ENCODE measurements around the gene FLT3. TPM values are rescaled to one million over a fixed set of nuclear protein-coding genes. Genes with fewer than 3 reads are reported as not detected.

FLT3 gene
- polyA plus RNA-seq, 3 donors: 2.1 to 5.3 (median 3.7) TPM

- H3K27me3 ChIP-seq (ENCODE audit: control insufficient read depth in 2 of 2, insufficient read depth in 2 of 2, low read length in 2 of 2): no peaks in the 10 kb centered on the region
- H3K36me3 Mint-ChIP-seq: peaks cover 4 to 5% of the 10 kb centered on the region in 2 donors
- TF ChIP-seq CTCF (IDR thresholded peaks at IDR 0.05): no peak
- no peaks in the 10 kb centered on the region for H3K36me3 ChIP-seq (replicated peaks in 1 of 2; ENCODE audit: control insufficient read depth in 1 of 2, insufficient read depth in 2 of 2, low read length in 2 of 2)
- H3K4me3 ChIP-seq (replicated peaks in 1 of 3; ENCODE audit: low read depth in 2 of 3, low read length in 3 of 3): no peak overlapping the region
- H3K27ac ChIP-seq (ENCODE audit: low read depth in 1 of 2, low read length in 2 of 2): no peak overlapping the region
- peak overlapping the region; percentile 29 for H2AFZ ChIP-seq (ENCODE audit: insufficient read depth, low read depth, low read length, poor library complexity, severe bottlenecking)
- H3K9me3 ChIP-seq (replicated peaks in 1 of 2; ENCODE audit: control insufficient read depth in 1 of 2, insufficient read depth in 1 of 2, low read length in 2 of 2): peaks cover 0 to 16% of the 10 kb centered on the region in 2 donors
- peaks cover 16% of the 10 kb centered on the region for H3K4me1 Mint-ChIP-seq
- DNase-seq: no peak
- 90% methylated on average over 3 of the region's 6 CpGs for WGBS (ENCODE audit: insufficient coverage)
- peaks cover 65% of the 10 kb centered on the region for H3K79me2 ChIP-seq (ENCODE audit: insufficient read depth, low read length)
- peaks cover 0 to 4% (median 0%) of the 10 kb centered on the region in 3 donors for H3K27me3 Mint-ChIP-seq (ENCODE audit: low read depth in 3 of 3)
- no peak overlapping the region for H3K4me2 ChIP-seq (replicated peaks; ENCODE audit: extremely low read depth, low read length, poor library complexity, severe bottlenecking)
- no peaks in the 10 kb centered on the region for H4K20me1 ChIP-seq (ENCODE audit: insufficient read depth, low read length)
- H3K27ac Mint-ChIP-seq: peak overlapping the region in 1 of 7 donors; percentile 44
- H3K9ac ChIP-seq (ENCODE audit: insufficient read depth, low read length, poor library complexity, severe bottlenecking): no peak overlapping the region
- intact Hi-C loops (cut with micrococcal nuclease): no loop called here
- no peak overlapping the region for H3K4me3 Mint-ChIP-seq
- H3K4me1 ChIP-seq (ENCODE audit: control insufficient read depth in 1 of 2, insufficient read depth in 2 of 2, low read length in 2 of 2): peaks cover 0 to 5% of the 10 kb centered on the region in 2 donors
- peaks cover 9 to 30% (median 17%) of the 10 kb centered on the region in 7 donors for H3K9me3 Mint-ChIP-seq
These were observed 23.1 kb downstream of the FLT3 start for GRCh38 chr13:28077231-28077630.

GRCh38 chr13:28071424-28071823, 29.0 kb downstream of the FLT3 start:
- peaks cover 22% of the 10 kb centered on the region for H3K79me2 ChIP-seq (ENCODE audit: insufficient read depth, low read length)
- no peak overlapping the region for H2AFZ ChIP-seq (ENCODE audit: insufficient read depth, low read depth, low read length, poor library complexity, severe bottlenecking)
- no peak overlapping the region for H3K9ac ChIP-seq (ENCODE audit: insufficient read depth, low read length, poor library complexity, severe bottlenecking)
- no peak for DNase-seq
- H3K4me2 ChIP-seq (replicated peaks; ENCODE audit: extremely low read depth, low read length, poor library complexity, severe bottlenecking): no peak overlapping the region
- no CpG with 5 or more reads among the region's 4 CpGs for WGBS (ENCODE audit: insufficient coverage)
- no peak overlapping the region for H3K4me3 ChIP-seq (replicated peaks in 1 of 3; ENCODE audit: low read depth in 2 of 3, low read length in 3 of 3)
- H3K27ac Mint-ChIP-seq: peak overlapping the region in 1 of 7 donors; percentile 39
- no peaks in the 10 kb centered on the region for H4K20me1 ChIP-seq (ENCODE audit: insufficient read depth, low read length)
- no peak overlapping the region for H3K27ac ChIP-seq (ENCODE audit: low read depth in 1 of 2, low read length in 2 of 2)
- H3K4me1 ChIP-seq (ENCODE audit: control insufficient read depth in 1 of 2, insufficient read depth in 2 of 2, low read length in 2 of 2): no peaks in the 10 kb centered on the region
- peaks cover 9 to 25% of the 10 kb centered on the region in 2 donors for H3K36me3 Mint-ChIP-seq
- H3K36me3 ChIP-seq (replicated peaks in 1 of 2; ENCODE audit: control insufficient read depth in 1 of 2, insufficient read depth in 2 of 2, low read length in 2 of 2): peaks cover 0 to 3% of the 10 kb centered on the region in 2 donors
- H3K27me3 Mint-ChIP-seq (ENCODE audit: low read depth in 3 of 3): peaks cover 0 to 2% (median 0%) of the 10 kb centered on the region in 3 donors
- intact Hi-C loops (cut with micrococcal nuclease): no loop called here
- no peaks in the 10 kb centered on the region for H3K9me3 ChIP-seq (replicated peaks in 1 of 2; ENCODE audit: control insufficient read depth in 1 of 2, insufficient read depth in 1 of 2, low read length in 2 of 2)
- TF ChIP-seq CTCF (IDR thresholded peaks at IDR 0.05): no peak
- H3K9me3 Mint-ChIP-seq: peaks cover 0 to 2% (median 0%) of the 10 kb centered on the region in 7 donors
- H3K4me1 Mint-ChIP-seq: no peaks in the 10 kb centered on the region
- H3K27me3 ChIP-seq (ENCODE audit: control insufficient read depth in 2 of 2, insufficient read depth in 2 of 2, low read length in 2 of 2): no peaks in the 10 kb centered on the region
- H3K4me3 Mint-ChIP-seq: no peak overlapping the region
